ENCODE measurements around the gene IGHMBP2.

DNA sequence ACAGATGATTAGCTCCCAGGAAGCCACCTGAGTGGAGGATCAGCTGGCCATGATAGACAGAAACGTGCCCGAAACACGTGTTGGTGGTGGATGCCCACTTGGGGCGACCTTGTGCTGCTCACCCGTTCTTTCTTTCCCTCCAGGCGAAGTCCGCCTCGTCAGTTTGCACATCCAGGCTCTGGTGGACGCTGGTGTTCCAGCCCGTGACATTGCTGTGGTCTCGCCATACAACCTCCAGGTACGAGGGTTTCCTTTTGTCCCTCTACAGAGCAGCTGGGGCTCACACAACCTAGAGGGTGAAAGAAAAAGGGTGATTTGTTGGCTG, 30.6 kb downstream of the IGHMBP2 start:
- TF ChIP-seq CTBP1 (IDR thresholded peaks at IDR 0.05; ENCODE audit: borderline replicate concordance) (no peak), TARDBP (IDR thresholded peaks at IDR 0.05) (no peak), SUZ12 (IDR thresholded peaks at IDR 0.05) (no peak), ARNT (IDR thresholded peaks at IDR 0.05) (no peak), ZNF384 (IDR thresholded peaks at IDR 0.05) (no peak), HDGF (IDR thresholded peaks at IDR 0.05; ENCODE audit: borderline replicate concordance) (no peak), NFRKB (IDR thresholded peaks at IDR 0.05) (no peak)
